ENCODE data around the gene TJP2. TPM values are rescaled to one million over a fixed set of nuclear protein-coding genes. Genes with fewer than 3 reads are reported as not detected.

TJP2 gene
- total RNA-seq, 4 donors from 2014 or later = 96.3 to 240 (median 117) TPM

DNA sequence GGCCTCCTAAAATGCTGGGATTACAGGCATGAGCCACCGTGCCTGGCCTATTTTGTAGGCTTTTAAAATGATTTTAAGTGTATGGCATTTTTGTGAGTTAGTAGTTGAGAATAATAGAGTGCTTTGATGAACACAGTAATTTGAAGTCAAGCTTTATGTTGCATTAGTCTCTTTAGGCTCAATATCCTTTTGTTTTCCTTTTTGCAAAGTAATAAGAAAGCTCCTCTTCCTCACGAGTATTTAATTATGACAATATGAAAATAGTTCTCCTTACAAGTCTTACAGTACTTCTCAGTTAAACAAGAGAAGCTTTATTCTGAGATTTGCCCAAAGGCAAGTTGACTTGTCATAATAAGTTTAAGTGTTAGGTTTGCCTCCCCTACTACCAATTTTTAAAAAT is 69.0 kb downstream of the TJP2 start:
- no peaks in the 10 kb centered on the region for H3K4me1 ChIP-seq
- 69% methylated on average over 2 of the region's 2 CpGs for WGBS
- TF ChIP-seq POLR2A (IDR thresholded peaks at IDR 0.05) = no peak
- no peak for TF ChIP-seq POLR2AphosphoS5 (IDR thresholded peaks at IDR 0.05)
- TF ChIP-seq, protein P1, sequence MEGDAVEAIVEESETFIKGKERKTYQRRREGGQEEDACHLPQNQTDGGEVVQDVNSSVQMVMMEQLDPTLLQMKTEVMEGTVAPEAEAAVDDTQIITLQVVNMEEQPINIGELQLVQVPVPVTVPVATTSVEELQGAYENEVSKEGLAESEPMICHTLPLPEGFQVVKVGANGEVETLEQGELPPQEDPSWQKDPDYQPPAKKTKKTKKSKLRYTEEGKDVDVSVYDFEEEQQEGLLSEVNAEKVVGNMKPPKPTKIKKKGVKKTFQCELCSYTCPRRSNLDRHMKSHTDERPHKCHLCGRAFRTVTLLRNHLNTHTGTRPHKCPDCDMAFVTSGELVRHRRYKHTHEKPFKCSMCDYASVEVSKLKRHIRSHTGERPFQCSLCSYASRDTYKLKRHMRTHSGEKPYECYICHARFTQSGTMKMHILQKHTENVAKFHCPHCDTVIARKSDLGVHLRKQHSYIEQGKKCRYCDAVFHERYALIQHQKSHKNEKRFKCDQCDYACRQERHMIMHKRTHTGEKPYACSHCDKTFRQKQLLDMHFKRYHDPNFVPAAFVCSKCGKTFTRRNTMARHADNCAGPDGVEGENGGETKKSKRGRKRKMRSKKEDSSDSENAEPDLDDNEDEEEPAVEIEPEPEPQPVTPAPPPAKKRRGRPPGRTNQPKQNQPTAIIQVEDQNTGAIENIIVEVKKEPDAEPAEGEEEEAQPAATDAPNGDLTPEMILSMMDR (IDR thresholded peaks at IDR 0.05) = no peak
- TF ChIP-seq EP300 (IDR thresholded peaks at IDR 0.05) = no peak
- DNase-seq (ENCODE audit: low spot score in 2 of 2) = no peak
- H3K9me3 ChIP-seq = no peaks in the 10 kb centered on the region
- no peak overlapping the region for H3K27ac ChIP-seq
- H3K36me3 ChIP-seq = peaks cover 49% of the 10 kb centered on the region
- H3K4me3 ChIP-seq = no peak overlapping the region
- H3K27me3 ChIP-seq = no peaks in the 10 kb centered on the region

DNA sequence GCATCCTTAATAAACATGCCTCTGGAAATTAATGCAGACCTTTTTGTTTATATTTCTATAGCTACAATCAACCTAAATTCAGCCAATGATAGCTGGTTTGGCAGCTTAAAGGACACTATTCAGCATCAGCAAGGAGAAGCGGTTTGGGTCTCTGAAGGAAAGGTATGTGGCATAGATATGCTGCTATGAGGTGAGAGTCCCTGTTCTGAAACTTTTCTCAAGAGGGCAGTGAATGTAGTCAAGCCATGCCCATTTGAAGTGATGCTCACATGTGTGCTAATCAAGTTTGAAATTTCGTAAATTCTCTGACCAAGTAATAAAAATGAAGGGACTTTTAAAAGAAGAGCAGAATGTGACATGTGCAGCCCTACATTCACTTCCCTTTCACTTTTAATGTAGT is 72.6 kb downstream of the TJP2 start:
- no peaks in the 10 kb centered on the region for H3K27me3 ChIP-seq
- H3K36me3 ChIP-seq = peaks cover 47% of the 10 kb centered on the region
- no peaks in the 10 kb centered on the region for H3K4me1 ChIP-seq
- no peaks in the 10 kb centered on the region for H3K9me3 ChIP-seq
- TF ChIP-seq POLR2AphosphoS5 (IDR thresholded peaks at IDR 0.05) (no peak), EP300 (IDR thresholded peaks at IDR 0.05) (no peak)
- WGBS = 95% methylated on average over 2 of the region's 2 CpGs
- H3K27ac ChIP-seq = no peak overlapping the region
- no peak for DNase-seq (ENCODE audit: low spot score in 2 of 2)
- H3K4me3 ChIP-seq = no peak overlapping the region

DNA sequence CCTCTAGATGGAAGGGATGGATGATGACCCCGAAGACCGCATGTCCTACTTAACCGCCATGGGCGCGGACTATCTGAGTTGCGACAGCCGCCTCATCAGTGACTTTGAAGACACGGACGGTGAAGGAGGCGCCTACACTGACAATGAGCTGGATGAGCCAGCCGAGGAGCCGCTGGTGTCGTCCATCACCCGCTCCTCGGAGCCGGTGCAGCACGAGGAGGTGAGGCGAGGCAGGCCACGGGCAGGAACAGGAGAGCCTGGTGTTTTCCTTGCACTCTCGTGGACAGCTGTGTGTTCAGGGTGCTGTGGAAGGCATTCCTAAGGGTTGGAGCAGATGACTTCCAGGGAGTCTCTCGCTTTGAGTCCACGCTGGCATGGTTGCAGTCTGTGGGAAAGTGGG is 73.9 kb downstream of the TJP2 start:
- 83% methylated on average over 14 of the region's 22 CpGs for WGBS
- no peak for DNase-seq (ENCODE audit: low spot score in 2 of 2)
- peaks cover 46% of the 10 kb centered on the region for H3K36me3 ChIP-seq
- H3K27me3 ChIP-seq = no peaks in the 10 kb centered on the region
- no peak for TF ChIP-seq POLR2A (IDR thresholded peaks at IDR 0.05)
- TF ChIP-seq, protein P1 (IDR thresholded peaks at IDR 0.05) = no peak
- no peak overlapping the region for H3K27ac ChIP-seq
- H3K4me3 ChIP-seq = no peak overlapping the region
- no peaks in the 10 kb centered on the region for H3K9me3 ChIP-seq
- peaks cover 7% of the 10 kb centered on the region for H3K4me1 ChIP-seq

DNA sequence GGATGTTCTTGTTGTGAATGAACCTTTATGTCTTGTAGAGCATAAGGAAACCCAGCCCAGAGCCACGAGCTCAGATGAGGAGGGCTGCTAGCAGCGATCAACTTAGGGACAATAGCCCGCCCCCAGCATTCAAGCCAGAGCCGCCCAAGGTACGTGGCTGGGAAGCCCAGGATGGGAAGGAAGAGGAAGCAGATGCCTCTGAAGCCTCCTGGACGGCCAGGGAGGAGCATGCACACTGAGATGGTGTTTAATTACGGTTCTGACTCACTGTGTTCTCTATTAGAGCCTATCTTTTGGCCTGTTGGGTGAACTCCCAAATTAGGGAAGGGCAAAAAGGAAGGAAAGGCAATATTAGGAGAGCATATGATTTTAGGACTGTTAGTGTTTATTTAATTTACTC is 75.3 kb downstream of the TJP2 start:
- Histone ChIP-seq H3K27me3 (no peaks in the 10 kb centered on the region), H3K4me1 (peaks cover 10% of the 10 kb centered on the region), H3K27ac (no peak overlapping the region), H3K36me3 (peaks cover 53% of the 10 kb centered on the region), H3K4me3 (no peak overlapping the region), H3K9me3 (no peaks in the 10 kb centered on the region)
- no peak for DNase-seq (ENCODE audit: low spot score in 2 of 2)
- 66% methylated on average over 7 of the region's 7 CpGs for WGBS
- TF ChIP-seq EP300 (IDR thresholded peaks at IDR 0.05) (no peak), POLR2A (IDR thresholded peaks at IDR 0.05) (no peak)
- TF ChIP-seq, protein P1 (IDR thresholded peaks at IDR 0.05) = no peak

DNA sequence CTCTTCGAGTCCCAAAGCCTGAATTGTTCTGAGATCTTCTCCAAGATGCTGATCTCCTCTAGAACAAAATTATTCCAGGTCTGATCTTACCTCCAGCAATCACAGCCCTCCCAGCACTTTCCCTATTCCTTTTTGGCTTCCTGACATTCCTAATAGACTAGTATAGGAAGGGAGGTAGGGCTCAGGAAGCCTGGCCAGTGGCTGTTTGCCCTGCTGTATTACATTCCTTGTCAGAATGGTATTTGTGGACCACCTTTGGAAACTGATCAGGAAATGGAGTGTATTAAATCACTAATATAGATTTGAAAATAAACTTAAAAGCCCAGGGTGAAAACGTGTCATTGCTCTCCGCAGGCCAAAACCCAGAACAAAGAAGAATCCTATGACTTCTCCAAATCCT is 76.6 kb downstream of the TJP2 start:
- no peak for DNase-seq (ENCODE audit: low spot score in 2 of 2)
- no peaks in the 10 kb centered on the region for H3K9me3 ChIP-seq
- H3K4me1 ChIP-seq = peaks cover 10% of the 10 kb centered on the region
- no peak overlapping the region for H3K27ac ChIP-seq
- H3K36me3 ChIP-seq = peaks cover 55% of the 10 kb centered on the region
- WGBS = 92% methylated on average over 3 of the region's 3 CpGs
- TF ChIP-seq POLR2A (IDR thresholded peaks at IDR 0.05) = no peak
- TF ChIP-seq, protein P1 (IDR thresholded peaks at IDR 0.05) = no peak
- no peak for TF ChIP-seq EP300 (IDR thresholded peaks at IDR 0.05)
- TF ChIP-seq POLR2AphosphoS5 (IDR thresholded peaks at IDR 0.05) = no peak
- no peaks in the 10 kb centered on the region for H3K27me3 ChIP-seq
- no peak overlapping the region for H3K4me3 ChIP-seq

DNA sequence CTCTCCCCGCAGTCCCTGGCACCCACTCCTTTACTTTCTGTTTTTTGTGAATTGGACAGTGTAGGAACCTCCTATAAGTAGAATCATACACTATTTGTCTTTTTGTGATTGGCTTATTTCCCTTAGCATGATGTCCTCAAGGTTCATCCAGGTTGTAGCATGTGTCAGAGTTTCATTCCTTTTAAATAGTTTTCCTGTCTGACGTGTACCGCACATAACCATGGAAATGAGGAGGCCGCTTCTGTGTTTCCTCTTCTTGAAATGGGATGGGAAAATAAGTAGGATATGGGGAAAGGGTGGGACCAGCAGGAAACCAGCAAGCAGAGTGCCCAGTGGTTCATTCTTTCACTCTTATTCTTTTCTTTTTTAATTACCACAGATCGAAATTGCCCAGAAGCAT is 78.4 kb downstream of the TJP2 start:
- WGBS = 64% methylated on average over 5 of the region's 5 CpGs
- no peak for DNase-seq (ENCODE audit: low spot score in 2 of 2)
- peaks cover 10% of the 10 kb centered on the region for H3K4me1 ChIP-seq
- H3K9me3 ChIP-seq = no peaks in the 10 kb centered on the region
- H3K27me3 ChIP-seq = no peaks in the 10 kb centered on the region
- H3K27ac ChIP-seq = no peak overlapping the region
- TF ChIP-seq EP300 (IDR thresholded peaks at IDR 0.05) (no peak), POLR2A (IDR thresholded peaks at IDR 0.05) (no peak), POLR2AphosphoS5 (IDR thresholded peaks at IDR 0.05) (no peak)
- TF ChIP-seq, protein P1 (IDR thresholded peaks at IDR 0.05) = no peak
- no peak overlapping the region for H3K4me3 ChIP-seq
- peaks cover 51% of the 10 kb centered on the region for H3K36me3 ChIP-seq

Data from suprapubic skin (tissue), 4 donors.